Measurements from ENCODE around the gene CFAP45. TPM values are rescaled to one million over a fixed set of nuclear protein-coding genes. Genes with fewer than 3 reads are reported as not detected.
A peak's percentile ranks its signal among the peaks of the same experiment; 100 is the strongest.

CFAP45 gene
- total and polyA plus RNA-seq, 9 of the 15 experiments (the other 6 are each of a cell fraction or from before 2014, with no cell fraction given): 0.65 to 2.4 (median 1.5) TPM

GRCh38 chr1:159895836-159896545 is 4.0 kb downstream of the CFAP45 start:
- TF ChIP-seq CREB3 (tag; conservative IDR thresholded peaks at IDR 0.05; ENCODE audit: low read depth): no peak
- POLR2A ChIA-PET: interaction anchor here (0.5 to 1.4 kb wide), 4 partner anchors 20 to 81 kb away, joined by 3 read pairs; no protein-coding TSS in a partner anchor

DNA sequence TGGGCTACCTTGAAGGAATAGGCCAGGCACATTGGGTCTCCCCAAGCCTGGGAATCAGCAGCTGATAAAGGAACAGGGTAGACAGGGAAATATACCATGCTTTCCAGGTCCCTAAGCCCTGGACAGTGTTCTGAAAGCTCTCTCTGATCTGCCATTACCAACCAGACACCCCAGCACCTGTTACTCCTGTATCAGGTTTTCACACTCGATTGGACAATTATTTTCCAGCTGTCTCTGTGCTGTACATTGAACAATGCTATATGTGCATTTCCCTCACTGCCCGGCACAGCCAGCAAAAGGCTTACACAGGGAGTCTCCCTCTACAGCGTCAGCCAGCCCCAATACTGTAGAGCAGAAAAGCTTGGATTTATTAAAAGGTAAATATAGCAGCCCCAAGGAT is 4.7 kb downstream of the CFAP45 start:
- no peak overlapping the region for H3K4me2 ChIP-seq (ENCODE audit: insufficient read depth, low read length)
- intact Hi-C loops (cut with micrococcal nuclease) (no loop called here), in situ Hi-C loops (cut with MboI) (no loop called here)
- no peaks in the 10 kb centered on the region for H4K20me1 ChIP-seq (replicated peaks; ENCODE audit: control insufficient read depth, insufficient read depth, low read length)
- H3K27ac ChIP-seq (ENCODE audit: extremely low read depth, low read depth, low read length): no peak overlapping the region
- H3K4me3 ChIP-seq: no peak overlapping the region
- ChIA-PET POLR2A (interaction anchor here (0.5 to 1.5 kb wide), 6 partner anchors 19 to 469 kb away, joined by 3 to 6 read pairs (median 4); no protein-coding TSS in a partner anchor), CTCF (ENCODE audit: low intra/inter-chr PET ratio) (no interaction called here)
- DNase-seq (ENCODE audit: extremely low read depth in 1 of 4, low spot score in 3 of 4) (no peak), FAIRE-seq (no peak), ATAC-seq (no peak)
- H2AFZ ChIP-seq (ENCODE audit: low read depth, low read length): no peak overlapping the region
- no peaks in the 10 kb centered on the region for H3K36me3 ChIP-seq (ENCODE audit: control insufficient read depth, insufficient read depth, low read length)
- no peaks in the 10 kb centered on the region for H3K9me3 ChIP-seq (replicated peaks; ENCODE audit: control insufficient read depth, insufficient read depth, low read depth, low read length)
- 0 out of 5 replicates have a peak, but pooled peaks cover 0 to 4% of the 10 kb centered on the region in 2 experiments for H3K27me3 ChIP-seq (ENCODE audit: control insufficient read depth in 2 of 2, insufficient read depth in 2 of 2, low read length in 2 of 2)
- WGBS (ENCODE audit: insufficient coverage, low coverage, missing lambda C conversion rate): 35% methylated on average over 3 of the region's 3 CpGs
- peaks cover 10 to 24% of the 10 kb centered on the region in 2 experiments for H3K4me1 ChIP-seq (replicated peaks in 1 of 2; ENCODE audit: control insufficient read depth in 2 of 2, insufficient read depth in 2 of 2, low read length in 2 of 2)
- H3K9ac ChIP-seq (ENCODE audit: insufficient read depth in 1 of 2, low read depth in 2 of 2, low read length in 2 of 2): no peak overlapping the region
- TF ChIP-seq MXD1 (CRISPR knock-in tag; IDR thresholded peaks at IDR 0.05; ENCODE audit: borderline replicate concordance, poor library complexity, severe bottlenecking): no peak
- no peak for TF ChIP-seq KLF1 (tag; IDR thresholded peaks at IDR 0.05)
- TF ChIP-seq RB1 (IDR thresholded peaks at IDR 0.05; ENCODE audit: low read depth): no peak
- no peaks in the 10 kb centered on the region for H3K9me1 ChIP-seq (ENCODE audit: control insufficient read depth, insufficient read depth, low read length)
- no peaks in the 10 kb centered on the region for H3K79me2 ChIP-seq (ENCODE audit: control insufficient read depth, insufficient read depth, low read length)
- no TSS peak for BruUV-seq (replicated peaks)

More at GRCh38 chr1:159895836-159896545, 4.0 kb downstream of the CFAP45 start:
- Histone ChIP-seq H3K4me1 (replicated peaks in 1 of 2; ENCODE audit: control insufficient read depth in 2 of 2, insufficient read depth in 2 of 2, low read length in 2 of 2) (peaks cover 15 to 29% of the 10 kb centered on the region in 2 experiments), H3K9me3 (replicated peaks; ENCODE audit: control insufficient read depth, insufficient read depth, low read depth, low read length) (no peaks in the 10 kb centered on the region), H3K27me3 (ENCODE audit: control insufficient read depth in 2 of 2, insufficient read depth in 2 of 2, low read length in 2 of 2) (0 out of 5 replicates have a peak, but pooled peaks cover 0 to 4% of the 10 kb centered on the region in 2 experiments), H3K9me1 (ENCODE audit: control insufficient read depth, insufficient read depth, low read length) (no peaks in the 10 kb centered on the region), H3K9ac (ENCODE audit: insufficient read depth in 1 of 2, low read depth in 2 of 2, low read length in 2 of 2) (peak overlapping the region in 1 of 2 experiments; percentile 11; a peak in 1 of 4 replicates), H2AFZ (ENCODE audit: low read depth, low read length) (no peak overlapping the region), H3K4me2 (ENCODE audit: insufficient read depth, low read length) (0 out of 2 replicates have a peak overlapping the region, but pooled peaks have one; percentile 27), H3K79me2 (ENCODE audit: control insufficient read depth, insufficient read depth, low read length) (no peaks in the 10 kb centered on the region), H4K20me1 (replicated peaks; ENCODE audit: control insufficient read depth, insufficient read depth, low read length) (no peaks in the 10 kb centered on the region), H3K36me3 (ENCODE audit: control insufficient read depth, insufficient read depth, low read length) (no peaks in the 10 kb centered on the region), H3K27ac (ENCODE audit: extremely low read depth, low read depth, low read length) (no peak overlapping the region), H3K4me3 (no peak overlapping the region)
- DNase-seq (ENCODE audit: extremely low read depth in 1 of 4, low spot score in 3 of 4) (no peak), ATAC-seq (no peak), FAIRE-seq (peak; percentile 55)
- BruUV-seq (replicated peaks): no TSS peak
- CTCF ChIA-PET (ENCODE audit: low intra/inter-chr PET ratio): no interaction called here
- WGBS (ENCODE audit: insufficient coverage, low coverage, missing lambda C conversion rate): 38% methylated on average over 6 of the region's 6 CpGs
- in situ Hi-C loops (cut with MboI): no loop called here
- intact Hi-C loops (cut with micrococcal nuclease): no loop called here

All from K562 (cell line).